Karpas-422 (cell line): Measurements from ENCODE around the gene SLC27A1. TPM values are rescaled to one million over a fixed set of nuclear protein-coding genes. Genes with fewer than 3 reads are reported as not detected.
"Not testable (repeated sequence)": the region's sequence is repeated elsewhere in the genome, so short reads cannot be mapped to it uniquely, and the experiment has no call there.

ENCODE experiments used
- DNase-seq: peaks from one replicate; pipeline ENCODE4 v3.0.0-alpha.2; 2015
- H2AFZ ChIP-seq: fragments of 200-600 bp; sonication (generic); 2 replicates; pipeline ENCODE4 v1.6.1; 2014; ENCODE audit warnings: antibody characterized with exemption, low read length, mixed read lengths
- H3K27ac ChIP-seq: fragments of 200-600 bp; sonication (generic); 2 replicates; pipeline ENCODE4 v1.5.1; 2014; ENCODE audit warnings: mild to moderate bottlenecking, low read length, moderate library complexity
- H3K27me3 ChIP-seq: fragments of 200-600 bp; sonication (generic); 2 replicates; pipeline ENCODE4 v1.6.1; 2014; ENCODE audit warnings: low read length, mixed read lengths
- H3K36me3 ChIP-seq: fragments of 200-600 bp; sonication (generic); 2 replicates; pipeline ENCODE4 v1.6.1; 2014; ENCODE audit warnings: low read length, mixed read lengths; ENCODE audit not compliant: insufficient read depth
- H3K4me1 ChIP-seq: fragments of 200-600 bp; sonication (generic); 2 replicates; pipeline ENCODE4 v1.6.1; 2014; ENCODE audit warnings: mild to moderate bottlenecking, low read length, mixed read lengths
- H3K4me2 ChIP-seq: fragments of 200-600 bp; sonication (generic); 2 replicates; pipeline ENCODE4 v1.6.1; 2014; ENCODE audit warnings: low read length, low read depth, mild to moderate bottlenecking; ENCODE audit not compliant: poor library complexity, severe bottlenecking
- H3K4me3 ChIP-seq: fragments of 200-600 bp; sonication (generic); 2 replicates; pipeline ENCODE4 v1.5.1; 2014; ENCODE audit warnings: mild to moderate bottlenecking, antibody characterized with exemption, low read length, mixed read lengths
- H3K79me2 ChIP-seq: fragments of 200-600 bp; sonication (generic); 2 replicates; pipeline ENCODE4 v1.6.1; 2014; ENCODE audit warnings: mild to moderate bottlenecking, low read length, mixed read lengths
- H3K9ac ChIP-seq: fragments of 200-600 bp; sonication (generic); 2 replicates; pipeline ENCODE4 v1.6.0; 2014; ENCODE audit warnings: low read length
- H3K9me2 ChIP-seq: fragments of 200-600 bp; sonication (generic), shearing (Covaris generic); replicated peaks from 2 replicates; pipeline ENCODE4 v1.6.0; 2014; ENCODE audit warnings: mild to moderate bottlenecking, low read length, moderate library complexity; ENCODE audit not compliant: insufficient read depth
- H3K9me3 ChIP-seq: fragments of 300-700, 200-600 bp; sonication (generic); 2 replicates; pipeline ENCODE4 v1.6.1; 2014; ENCODE audit warnings: low read length, mixed read lengths
- H4K20me1 ChIP-seq: fragments of 200-600 bp; sonication (generic); 2 replicates; pipeline ENCODE4 v1.6.1; 2014; ENCODE audit warnings: mild to moderate bottlenecking, antibody characterized with exemption, low read length, low read depth; ENCODE audit not compliant: insufficient read depth
- total RNA-seq: library from RNA; depleted of rRNA; stranded (reverse); fragments of >200 nt; shearing (Covaris generic); gene quantifications from 2 replicates; pipeline ENCODE4 v1.2.3, GENCODE V29; 2014; ENCODE audit warnings: low replicate concordance; rRNA removed

Gene SLC27A1
- total RNA-seq, 1 experiment from 2014 or later, result 4.0 TPM

- Histone ChIP-seq H3K36me3 (no peaks in the 10 kb centered on the region), H3K27ac (no peak overlapping the region), H3K4me2 (no peak overlapping the region)
These were observed 78.9 kb downstream of the SLC27A1 start for GRCh38 chr19:17549085-17549740.

GRCh38 chr19:17550076-17550667 lies 79.8 kb downstream of the SLC27A1 start:
- no peak for DNase-seq
- H3K79me2 ChIP-seq, result no peaks in the 10 kb centered on the region
- H3K9me3 ChIP-seq, result no peaks in the 10 kb centered on the region
- H4K20me1 ChIP-seq, result no peaks in the 10 kb centered on the region
- no peak overlapping the region for H3K9ac ChIP-seq
- no peaks in the 10 kb centered on the region for H3K36me3 ChIP-seq
- H3K4me2 ChIP-seq, result no peak overlapping the region
- no peak overlapping the region for H3K4me3 ChIP-seq
- H2AFZ ChIP-seq, result no peak overlapping the region
- no peaks in the 10 kb centered on the region for H3K27me3 ChIP-seq
- no peak overlapping the region for H3K27ac ChIP-seq
- peaks cover 4% of the 10 kb centered on the region for H3K4me1 ChIP-seq
- no peaks in the 10 kb centered on the region for H3K9me2 ChIP-seq

More at GRCh38 chr19:17549085-17549740, 78.9 kb downstream of the SLC27A1 start:
- no peaks in the 10 kb centered on the region for H3K9me3 ChIP-seq
- no peaks in the 10 kb centered on the region for H4K20me1 ChIP-seq
- no peaks in the 10 kb centered on the region for H3K79me2 ChIP-seq
- no peak overlapping the region for H3K4me3 ChIP-seq
- no peak overlapping the region for H3K9ac ChIP-seq
- no peaks in the 10 kb centered on the region for H3K27me3 ChIP-seq
- no peak overlapping the region for H2AFZ ChIP-seq
- H3K9me2 ChIP-seq, result no peaks in the 10 kb centered on the region
- H3K4me1 ChIP-seq, result no peaks in the 10 kb centered on the region
- DNase-seq, result no peak

GRCh38 chr19:17552735-17553134 lies 82.4 kb downstream of the SLC27A1 start:
- not testable (repeated sequence) for H3K9me3 ChIP-seq, H3K27ac ChIP-seq, H3K36me3 ChIP-seq, H2AFZ ChIP-seq, H4K20me1 ChIP-seq, DNase-seq, H3K9me2 ChIP-seq, H3K9ac ChIP-seq, H3K4me2 ChIP-seq, H3K4me3 ChIP-seq, H3K27me3 ChIP-seq
- H3K79me2 ChIP-seq, result peaks cover 20% of the 10 kb centered on the region
- H3K4me1 ChIP-seq, result peaks cover 13% of the 10 kb centered on the region

GRCh38 chr19:17553256-17553655 lies 82.9 kb downstream of the SLC27A1 start:
- H4K20me1 ChIP-seq, result no peaks in the 10 kb centered on the region
- no peaks in the 10 kb centered on the region for H3K27me3 ChIP-seq
- H3K79me2 ChIP-seq, result peaks cover 20% of the 10 kb centered on the region
- no peak overlapping the region for H2AFZ ChIP-seq
- no peak overlapping the region for H3K27ac ChIP-seq
- no peak overlapping the region for H3K9ac ChIP-seq
- no peaks in the 10 kb centered on the region for H3K36me3 ChIP-seq
- H3K4me3 ChIP-seq, result no peak overlapping the region
- H3K9me2 ChIP-seq, result no peaks in the 10 kb centered on the region
- peaks cover 13% of the 10 kb centered on the region for H3K4me1 ChIP-seq
- no peaks in the 10 kb centered on the region for H3K9me3 ChIP-seq
- no peak overlapping the region for H3K4me2 ChIP-seq
- DNase-seq, result no peak

- Histone ChIP-seq H2AFZ (peak overlapping the region; percentile 99), H3K4me3 (peak overlapping the region; percentile 89; the same call in 1 of the 2 replicates), H3K27me3 (no peaks in the 10 kb centered on the region), H3K27ac (no peak overlapping the region), H3K4me1 (peaks cover 13% of the 10 kb centered on the region), H3K4me2 (peak overlapping the region; percentile 71), H3K9me2 (no peaks in the 10 kb centered on the region), H3K9ac (peak overlapping the region; percentile 53), H3K36me3 (no peaks in the 10 kb centered on the region), H3K79me2 (peaks cover 20% of the 10 kb centered on the region), H3K9me3 (no peaks in the 10 kb centered on the region), H4K20me1 (no peaks in the 10 kb centered on the region)
- no peak for DNase-seq
These were observed 84.7 kb downstream of the SLC27A1 start for GRCh38 chr19:17554968-17555479.

GRCh38 chr19:17555480-17555928 lies 85.2 kb downstream of the SLC27A1 start, which contains the start of gene COLGALT1:
TSS of gene COLGALT1 (plus strand) at chr19:17555649. CDS start at chr19:17555714, 65 bp downstream.
- Histone ChIP-seq H3K9ac (peak within 1 kb of the TSS; percentile 86), H3K36me3 (no peaks in the 10 kb centered on the region), H3K27me3 (no peaks in the 10 kb centered on the region), H3K9me2 (no peaks in the 10 kb centered on the region), H3K79me2 (peaks cover 20% of the 10 kb centered on the region), H3K4me1 (peaks cover 13% of the 10 kb centered on the region), H3K27ac (peak within 1 kb of the TSS; percentile 32; the same call in 1 of the 2 replicates), H2AFZ (peak within 1 kb of the TSS; percentile 99), H3K4me2 (peak within 1 kb of the TSS; percentile 71), H3K9me3 (no peaks in the 10 kb centered on the region), H4K20me1 (no peaks in the 10 kb centered on the region), H3K4me3 (peak within 1 kb of the TSS; percentile 89)
- peak; percentile 99 for DNase-seq

Other genes with a start within 250 kb of the SLC27A1 start
- 6.2 and 13.0 TPM in 2 replicates for gene OCEL1, start 244.3 kb upstream of the SLC27A1 start, total RNA-seq
- gene NR2F6, start 224.6 kb upstream of the SLC27A1 start, total RNA-seq, result 8.6 and 20.3 TPM in 2 replicates
- 0.25 TPM in 1 of 2 replicates, not detected in the other for gene USHBP1, start 205.8 kb upstream of the SLC27A1 start, total RNA-seq
- gene BABAM1, start 203.1 kb upstream of the SLC27A1 start, total RNA-seq, result 83.9 and 84.7 TPM in 2 replicates
- gene ANKLE1, start 188.6 kb upstream of the SLC27A1 start, total RNA-seq, result 19.6 and 29.4 TPM in 2 replicates
- gene ABHD8, start 167.1 kb upstream of the SLC27A1 start, total RNA-seq, result 0.37 and 2.0 TPM in 2 replicates
- 34.0 and 68.6 TPM in 2 replicates for gene MRPL34, start 164.7 kb upstream of the SLC27A1 start, total RNA-seq
- 24.4 and 33.0 TPM in 2 replicates for gene DDA1, start 161.0 kb upstream of the SLC27A1 start, total RNA-seq
- 0.82 and 2.3 TPM in 2 replicates for gene ANO8, start 135.7 kb upstream of the SLC27A1 start, total RNA-seq
- 29.3 and 88.1 TPM in 2 replicates for gene GTPBP3, start 133.0 kb upstream of the SLC27A1 start, total RNA-seq
- 0.22 and 0.41 TPM in 2 replicates for gene PLVAP, start 93.2 kb upstream of the SLC27A1 start, total RNA-seq
- gene CCDC194, start 76.3 kb upstream of the SLC27A1 start, total RNA-seq, result 4.1 and 9.3 TPM in 2 replicates
- 56.2 and 156 TPM in 2 replicates for gene BST2, start 64.9 kb upstream of the SLC27A1 start, total RNA-seq
- gene MVB12A, start 50.5 kb upstream of the SLC27A1 start, total RNA-seq, result 44.7 and 55.2 TPM in 2 replicates
- not detected in 2 replicates for gene TMEM221, start 21.9 kb upstream of the SLC27A1 start, total RNA-seq
- not detected in 2 replicates for gene NXNL1, start 9.6 kb upstream of the SLC27A1 start, total RNA-seq
- 93.0 and 130 TPM in 2 replicates for gene PGLS, start 41.1 kb downstream of the SLC27A1 start, total RNA-seq
- 25.0 and 25.5 TPM in 2 replicates for gene COLGALT1, start 85.1 kb downstream of the SLC27A1 start, total RNA-seq
- under 0.01 TPM in 1 of 2 replicates, not detected in the other for gene UNC13A, start 217.8 kb downstream of the SLC27A1 start, total RNA-seq
- 22.9 and 34.6 TPM in 2 replicates for gene MAP1S, start 249.0 kb downstream of the SLC27A1 start, total RNA-seq